ENCODE data around the gene COPRS.
A peak's percentile ranks its signal among the peaks of the same experiment; 100 is the strongest.

COPRS gene

GRCh38 chr17:31845291-31845690, 13.8 kb downstream of the COPRS start:
- Histone ChIP-seq H3K27me3 (no peaks in the 10 kb centered on the region), H3K9me3 (no peaks in the 10 kb centered on the region), H3K27ac (peak overlapping the region; percentile 24), H3K36me3 (no peaks in the 10 kb centered on the region), H3K4me3 (ENCODE audit: low read depth in 1 of 2, low read length in 1 of 2) (no peak overlapping the region), H3K4me1 (ENCODE audit: control insufficient read depth in 1 of 2, insufficient read depth in 1 of 2, low read depth in 1 of 2, low read length in 1 of 2) (peaks cover 17 to 18% of the 10 kb centered on the region in 2 experiments)
- TF ChIP-seq, protein P1, sequence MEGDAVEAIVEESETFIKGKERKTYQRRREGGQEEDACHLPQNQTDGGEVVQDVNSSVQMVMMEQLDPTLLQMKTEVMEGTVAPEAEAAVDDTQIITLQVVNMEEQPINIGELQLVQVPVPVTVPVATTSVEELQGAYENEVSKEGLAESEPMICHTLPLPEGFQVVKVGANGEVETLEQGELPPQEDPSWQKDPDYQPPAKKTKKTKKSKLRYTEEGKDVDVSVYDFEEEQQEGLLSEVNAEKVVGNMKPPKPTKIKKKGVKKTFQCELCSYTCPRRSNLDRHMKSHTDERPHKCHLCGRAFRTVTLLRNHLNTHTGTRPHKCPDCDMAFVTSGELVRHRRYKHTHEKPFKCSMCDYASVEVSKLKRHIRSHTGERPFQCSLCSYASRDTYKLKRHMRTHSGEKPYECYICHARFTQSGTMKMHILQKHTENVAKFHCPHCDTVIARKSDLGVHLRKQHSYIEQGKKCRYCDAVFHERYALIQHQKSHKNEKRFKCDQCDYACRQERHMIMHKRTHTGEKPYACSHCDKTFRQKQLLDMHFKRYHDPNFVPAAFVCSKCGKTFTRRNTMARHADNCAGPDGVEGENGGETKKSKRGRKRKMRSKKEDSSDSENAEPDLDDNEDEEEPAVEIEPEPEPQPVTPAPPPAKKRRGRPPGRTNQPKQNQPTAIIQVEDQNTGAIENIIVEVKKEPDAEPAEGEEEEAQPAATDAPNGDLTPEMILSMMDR (IDR thresholded peaks at IDR 0.05): no peak

- no peaks in the 10 kb centered on the region for H3K36me3 ChIP-seq
- H3K9me3 ChIP-seq: no peaks in the 10 kb centered on the region
- no peak overlapping the region for H3K27ac ChIP-seq
- no peak overlapping the region for H3K4me3 ChIP-seq (ENCODE audit: low read depth in 1 of 2, low read length in 1 of 2)
- H3K4me1 ChIP-seq (ENCODE audit: control insufficient read depth in 1 of 2, insufficient read depth in 1 of 2, low read depth in 1 of 2, low read length in 1 of 2): peaks cover 17 to 25% of the 10 kb centered on the region in 2 experiments
- TF ChIP-seq, protein P1 (IDR thresholded peaks at IDR 0.05): no peak
- no peaks in the 10 kb centered on the region for H3K27me3 ChIP-seq
Observed at GRCh38 chr17:31843070-31843745, 15.8 kb downstream of the COPRS start.

DNA sequence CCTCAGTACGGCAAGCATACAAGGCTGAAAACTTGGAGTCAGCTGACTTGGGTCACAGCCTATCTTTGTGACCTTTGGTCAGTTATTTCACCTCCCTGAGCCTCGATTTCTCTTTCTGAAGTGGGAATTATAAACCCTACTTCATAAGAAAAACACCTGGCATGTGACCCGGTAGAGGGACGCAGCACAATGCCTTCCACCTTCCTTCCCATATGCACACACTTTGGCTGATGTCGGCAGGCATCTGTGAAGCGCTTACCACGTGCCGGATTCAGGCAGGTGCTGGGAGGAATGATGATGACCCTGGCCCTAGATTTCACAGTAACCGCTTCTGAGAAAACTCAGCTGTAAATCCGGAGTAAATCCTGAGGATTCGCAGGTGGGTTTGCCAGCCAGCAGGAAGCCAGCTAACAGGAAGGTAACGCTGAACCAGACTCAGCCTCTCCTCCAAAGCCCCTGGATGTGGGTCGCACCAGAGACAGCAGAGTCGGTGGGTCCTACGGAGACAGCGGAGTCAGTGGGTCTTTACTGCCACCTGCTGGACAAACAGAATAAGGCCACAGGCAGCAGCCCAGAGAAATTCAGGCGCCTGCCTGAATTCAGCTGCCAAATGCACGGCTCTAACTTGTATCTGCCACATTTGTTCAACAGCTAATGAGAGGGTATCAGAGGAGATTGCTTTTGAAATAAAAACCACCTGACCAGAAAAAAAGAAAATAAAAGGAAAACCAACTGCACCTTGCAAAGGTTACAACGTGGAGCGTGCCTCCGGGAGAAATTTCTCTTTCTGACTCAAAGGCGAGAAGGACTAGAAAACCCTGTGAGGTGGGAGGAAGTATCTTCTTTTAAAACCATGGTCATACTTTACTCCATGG, 16.6 kb downstream of the COPRS start:
- Histone ChIP-seq H3K27me3 (no peaks in the 10 kb centered on the region), H3K27ac (no peak overlapping the region), H3K36me3 (no peaks in the 10 kb centered on the region), H3K4me3 (ENCODE audit: low read depth in 1 of 2, low read length in 1 of 2) (peak overlapping the region; percentile 29 to 41), H3K4me1 (ENCODE audit: control insufficient read depth in 1 of 2, insufficient read depth in 1 of 2, low read depth in 1 of 2, low read length in 1 of 2) (peaks cover 17 to 25% of the 10 kb centered on the region in 2 experiments), H3K9me3 (no peaks in the 10 kb centered on the region)
- TF ChIP-seq, protein P1 (IDR thresholded peaks at IDR 0.05): peak; percentile 89

GRCh38 chr17:31841850-31842194, 17.2 kb downstream of the COPRS start:
- TF ChIP-seq, protein P1 (IDR thresholded peaks at IDR 0.05): no peak
- H3K4me1 ChIP-seq (ENCODE audit: control insufficient read depth in 1 of 2, insufficient read depth in 1 of 2, low read depth in 1 of 2, low read length in 1 of 2): peaks cover 17 to 25% of the 10 kb centered on the region in 2 experiments
- no peak overlapping the region for H3K27ac ChIP-seq
- H3K27me3 ChIP-seq: no peaks in the 10 kb centered on the region
- no peaks in the 10 kb centered on the region for H3K36me3 ChIP-seq
- no peaks in the 10 kb centered on the region for H3K9me3 ChIP-seq
- H3K4me3 ChIP-seq (ENCODE audit: low read depth in 1 of 2, low read length in 1 of 2): no peak overlapping the region

DNA sequence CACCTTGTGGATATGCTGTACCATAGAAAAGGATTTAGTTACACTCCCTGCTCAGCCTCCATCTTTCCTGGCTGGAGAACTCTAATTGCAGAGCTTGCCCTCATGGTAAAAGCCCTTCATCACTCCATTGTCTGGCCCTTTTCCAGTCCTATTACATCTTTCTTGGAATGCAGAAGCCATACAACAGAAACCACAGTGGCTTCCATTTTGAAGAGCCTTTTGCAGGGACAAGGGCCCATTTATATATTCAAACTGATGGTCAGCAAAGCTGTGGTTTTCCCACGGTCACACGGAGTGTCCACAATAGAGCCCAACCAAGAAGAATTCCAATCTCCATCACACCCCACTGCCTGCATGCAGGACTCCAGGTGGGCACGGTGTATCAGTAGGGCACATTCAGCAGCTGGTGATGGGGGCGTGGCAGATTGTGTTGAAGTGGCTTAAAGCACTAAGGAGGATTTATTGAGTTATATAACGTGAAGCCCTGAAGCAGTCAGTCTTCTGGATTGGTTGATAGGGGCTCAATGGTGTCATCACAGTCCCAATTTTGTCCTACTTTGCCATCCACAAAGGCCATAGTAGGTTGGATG, 20.3 kb downstream of the COPRS start:
- TF ChIP-seq, protein P1 (IDR thresholded peaks at IDR 0.05): no peak
- Histone ChIP-seq H3K4me3 (ENCODE audit: low read depth in 1 of 2, low read length in 1 of 2) (no peak overlapping the region), H3K4me1 (ENCODE audit: control insufficient read depth in 1 of 2, insufficient read depth in 1 of 2, low read depth in 1 of 2, low read length in 1 of 2) (peaks cover 10 to 17% of the 10 kb centered on the region in 2 experiments), H3K27me3 (no peaks in the 10 kb centered on the region), H3K9me3 (no peaks in the 10 kb centered on the region), H3K27ac (no peak overlapping the region), H3K36me3 (no peaks in the 10 kb centered on the region)
